HCT116 (cell line): ENCODE measurements around the gene RHEX. TPM values are rescaled to one million over a fixed set of nuclear protein-coding genes. Genes with fewer than 3 reads are reported as not detected.
A peak's percentile ranks its signal among the peaks of the same experiment; 100 is the strongest.

Experiments
- ATAC-seq: fragments of 200-7000 bp; cut with Tn5 transposase; 2 replicates; pipeline ENCODE4 v1.9.1; 2020; ENCODE audit warnings: mild to moderate bottlenecking, moderate library complexity
- BruUV-seq: library from RNA; stranded (reverse); fragments of 400-500 nt; replicated peaks from 2 replicates; lab custom pipeline; 2021; lab: Mats Ljungman, UMichigan
- CTCF ChIA-PET: fragments of 300-600 bp; sonication (Branson Sonifier 250); formaldehyde crosslinking; loops from one replicate; lab custom pipeline; 2021; ENCODE audit warnings: antibody characterized with exemption; lab: Charles Lee
- POLR2A ChIA-PET: fragments of 300-600, 350-600 bp; sonication (Branson Sonifier 250); formaldehyde crosslinking; loops from one replicate; lab custom pipeline; 2021; ENCODE audit warnings: antibody characterized with exemption; lab: Charles Lee
- RAD21 ChIA-PET, 2 experiments: fragments of 300-600 bp; sonication (Branson Sonifier 250); formaldehyde crosslinking; loops; one replicate each; lab custom pipeline; 2023; ENCODE audit warnings: low total read pairs in 2 of 2; ENCODE audit not compliant: uncharacterized antibody in 2 of 2, unreplicated experiment in 2 of 2, low non-redundant PET in 1 of 2; lab: Charles Lee
- DNase-seq: peaks from one replicate; pipeline ENCODE4 v3.0.0-alpha.2; 2010; ENCODE audit warnings: low read depth, low spot score
- H2AFZ ChIP-seq: fragments of 200-600 bp; shearing (Covaris generic), sonication (generic); 2 replicates; pipeline ENCODE4 v1.6.1; 2017; ENCODE audit warnings: low read depth, mixed run types, mixed read lengths, antibody characterized with exemption, low read length; ENCODE audit not compliant: poor library complexity, severe bottlenecking
- H3K27ac ChIP-seq: 2 replicates; pipeline ENCODE4 v1.5.1; 2012; ENCODE audit warnings: low read depth, low read length
- H3K27me3 ChIP-seq: fragments of 200-600 bp; sonication (generic); 2 replicates; pipeline ENCODE4 v1.6.1; 2016; ENCODE audit warnings: mixed run types, low read length, mixed read lengths; ENCODE audit not compliant: insufficient read depth
- H3K36me3 ChIP-seq, 2 experiments: fragments of 200-500 bp in 1 of 2; fragments of 200-600 bp in 1 of 2; sonication (Bioruptor generic) in 1 of 2; sonication (generic) in 1 of 2; 2 replicates each; pipeline versions ENCODE4 v1.5.1 to v1.6.1; 2014 to 2016; ENCODE audit warnings: low read length in 2 of 2, inconsistent platforms in 1 of 2, mixed read lengths in 1 of 2, mixed run types in 1 of 2; ENCODE audit not compliant: insufficient read depth in 2 of 2, control insufficient read depth in 1 of 2
- H3K4me1 ChIP-seq, 2 experiments: fragments of 200-600 bp in 1 of 2; sonication (generic) in 1 of 2; 2 replicates each; pipeline versions ENCODE4 v1.5.1 to v1.6.1; 2012 to 2017; ENCODE audit warnings: low read length in 2 of 2, inconsistent platforms in 1 of 2, mild to moderate bottlenecking in 1 of 2, mixed read lengths in 1 of 2, mixed run types in 1 of 2, moderate library complexity in 1 of 2; ENCODE audit not compliant: insufficient read depth in 2 of 2, control insufficient read depth in 1 of 2
- H3K4me2 ChIP-seq: fragments of 200-600 bp; sonication (generic); 2 replicates; pipeline ENCODE4 v1.6.1; 2017; ENCODE audit warnings: mixed run types, low read length, mixed read lengths
- H3K4me3 ChIP-seq, 2 experiments: fragments of 200-600 bp in 1 of 2; sonication (generic) in 1 of 2; replicated peaks in 1 of 2; 2 replicates each; pipeline ENCODE4 v1.5.1; 2011 to 2016; ENCODE audit warnings: low read length in 2 of 2, control low read depth in 1 of 2, low read depth in 1 of 2, mild to moderate bottlenecking in 1 of 2, mixed read lengths in 1 of 2, mixed run types in 1 of 2
- H3K79me2 ChIP-seq: fragments of 200-600 bp; sonication (generic); 2 replicates; pipeline ENCODE4 v1.6.1; 2017; ENCODE audit warnings: mild to moderate bottlenecking, mixed run types, low read length, moderate library complexity, mixed read lengths; ENCODE audit not compliant: insufficient read depth
- H3K9ac ChIP-seq: fragments of 200-600 bp; sonication (generic); 2 replicates; pipeline ENCODE4 v1.6.1; 2016; ENCODE audit warnings: low read length, mixed read lengths
- H3K9me2 ChIP-seq: fragments of 200-600 bp; sonication (generic), shearing (Covaris generic); 2 replicates; pipeline ENCODE4 v1.6.1; 2017; ENCODE audit warnings: mixed run types, mild to moderate bottlenecking, moderate library complexity; ENCODE audit not compliant: insufficient read depth
- H3K9me3 ChIP-seq, 2 experiments: fragments of 200-500 bp in 1 of 2; fragments of 200-600 bp in 1 of 2; sonication (Bioruptor generic) in 1 of 2; sonication (generic) in 1 of 2; 2 replicates each; pipeline ENCODE4 v1.6.1; 2014 to 2017; ENCODE audit warnings: low read length in 2 of 2, mixed read lengths in 2 of 2, inconsistent platforms in 1 of 2, low read depth in 1 of 2, mild to moderate bottlenecking in 1 of 2, mixed run types in 1 of 2, moderate library complexity in 1 of 2; ENCODE audit not compliant: control insufficient read depth in 1 of 2, insufficient read depth in 1 of 2
- H4K20me1 ChIP-seq: fragments of 200-600 bp; sonication (generic), shearing (Covaris generic); 2 replicates; pipeline ENCODE4 v1.6.1; 2017; ENCODE audit warnings: mixed run types, mild to moderate bottlenecking, moderate library complexity; ENCODE audit not compliant: insufficient read depth
- CTCF ChIP-seq, 3 experiments: fragments of 200-600 bp in 1 of 3; sonication (generic) in 1 of 3; IDR thresholded peaks in 2 of 3; conservative IDR thresholded peaks in 1 of 3; 2 replicates each; pipeline ENCODE4 v1.5.1; 2012 to 2017; ENCODE audit warnings: low read depth in 2 of 3, low read length in 2 of 3, antibody characterized with exemption in 1 of 3, borderline replicate concordance in 1 of 3, control low read depth in 1 of 3, mild to moderate bottlenecking in 1 of 3, mixed read lengths in 1 of 3, mixed run types in 1 of 3, moderate library complexity in 1 of 3; ENCODE audit not compliant: insufficient read depth in 1 of 3
- EZH2phosphoT487 ChIP-seq: fragments of 200-600 bp; IDR thresholded peaks from 2 replicates; pipeline ENCODE4 v1.6.1; 2018; ENCODE audit warnings: antibody characterized with exemption, borderline replicate concordance
- POLR2A ChIP-seq: IDR thresholded peaks from 2 replicates; pipeline ENCODE4 v1.7.0; 2011; ENCODE audit warnings: borderline replicate concordance; ENCODE audit not compliant: insufficient read depth, insufficient read length; ENCODE audit errors: extremely low read depth
- POLR2AphosphoS5 ChIP-seq: IDR thresholded peaks from 2 replicates; pipeline ENCODE4 v1.6.1; 2011; ENCODE audit warnings: mild to moderate bottlenecking, low read depth, low read length, moderate library complexity
- RAD21 ChIP-seq: IDR thresholded peaks from 2 replicates; pipeline ENCODE4 v1.6.1; 2012; ENCODE audit warnings: low read depth, mild to moderate bottlenecking
- SP1 ChIP-seq: IDR thresholded peaks from 2 replicates; pipeline ENCODE4 v1.6.1; 2012; ENCODE audit warnings: low read depth
- YY1 ChIP-seq: IDR thresholded peaks from 2 replicates; pipeline ENCODE4 v1.6.1; 2011; ENCODE audit warnings: low read length, low read depth, moderate library complexity, mild to moderate bottlenecking; ENCODE audit not compliant: insufficient replicate concordance; ENCODE audit errors: extremely low read depth
- ZNF274 ChIP-seq: fragments of 200-500 bp; sonication (Bioruptor generic); IDR thresholded peaks from 2 replicates; pipeline ENCODE4 v1.6.1; 2014; ENCODE audit warnings: mild to moderate bottlenecking, low read depth, low read length, inconsistent platforms
- intact Hi-C: fragments of 100-400 bp; cut with micrococcal nuclease; formaldehyde crosslinking; loops from 2 replicates; pipeline ENCODE4 v1.10.0; 2022
- total RNA-seq: library from RNA; stranded (reverse); gene quantifications from one replicate; pipeline ENCODE4 v1.2.1, GENCODE V29; 2021; ENCODE audit not compliant: unreplicated experiment

The RHEX gene
- total RNA-seq, 1 experiment from 2014 or later: not detected

- H3K36me3 ChIP-seq: no peaks in the 10 kb centered on the region
- POLR2A ChIA-PET: interaction anchor here (0.8 to 1.0 kb wide), 2 partner anchors 120 to 122 kb away, joined by 3 to 5 read pairs; no protein-coding TSS in a partner anchor
- H3K27me3 ChIP-seq: no peaks in the 10 kb centered on the region; the same call in 1 of the 2 replicates
- H3K9me3 ChIP-seq: no peaks in the 10 kb centered on the region
- no peak overlapping the region for H3K9ac ChIP-seq
- intact Hi-C loops: loop anchor here (1.0 to 5.0 kb wide), 4 partner anchors 76 to 314 kb away; no protein-coding TSS in a partner anchor
- CTCF ChIA-PET: interaction anchor here (0.6 to 3.5 kb wide), 19 partner anchors 9 to 722 kb away, joined by 3 to 111 read pairs (median 4); no protein-coding TSS in a partner anchor
- TF ChIP-seq EZH2phosphoT487: no peak
- TF ChIP-seq POLR2A: no peak
- TF ChIP-seq SP1: no peak
- TF ChIP-seq YY1: peak; percentile 42
- TF ChIP-seq POLR2AphosphoS5: no peak
- peak; percentile 82 to 95 (median 85) for TF ChIP-seq CTCF (IDR thresholded peaks at IDR 0.05 in 2 of 3, conservative IDR thresholded peaks at IDR 0.05 in 1 of 3; ENCODE audit: borderline replicate concordance in 1 of 3, insufficient read depth in 1 of 3, low read depth in 2 of 3, low read length in 2 of 3)
- TF ChIP-seq ZNF274: no peak
- peak; percentile 94 for TF ChIP-seq RAD21
- RAD21 ChIA-PET: interaction anchor here (1.0 to 1.9 kb wide), 8 partner anchors 75 to 188 kb away, joined by 5 to 20 read pairs (median 8); no protein-coding TSS in a partner anchor
- no peaks in the 10 kb centered on the region for H4K20me1 ChIP-seq
- H3K9me2 ChIP-seq: no peaks in the 10 kb centered on the region
- no TSS peak for BruUV-seq
- H3K4me1 ChIP-seq: no peaks in the 10 kb centered on the region
- no peak overlapping the region for H3K4me2 ChIP-seq
- no peak overlapping the region for H3K27ac ChIP-seq
- H3K79me2 ChIP-seq: no peaks in the 10 kb centered on the region
- DNase-seq (peak; percentile 56), ATAC-seq (peak; percentile 98)
- H3K4me3 ChIP-seq: no peak overlapping the region
- H2AFZ ChIP-seq: peak overlapping the region; percentile 55
Measured at GRCh38 chr1:206106328-206107167, 53.6 kb downstream of the RHEX start.
